ENCODE data around the gene NIN.

Gene NIN

GRCh38 chr14:50750323-50750722 lies 80.6 kb downstream of the NIN start:
- H3K4me1 Mint-ChIP-seq (ENCODE audit: low read depth), result peaks cover 21% of the 10 kb centered on the region
- H3K9me3 Mint-ChIP-seq, result no peaks in the 10 kb centered on the region
- no peak overlapping the region for H3K27ac Mint-ChIP-seq
- H3K36me3 Mint-ChIP-seq (ENCODE audit: low read depth), result peaks cover 73% of the 10 kb centered on the region
- no peak overlapping the region for H3K4me3 Mint-ChIP-seq
- no peaks in the 10 kb centered on the region for H3K27me3 Mint-ChIP-seq

DNA sequence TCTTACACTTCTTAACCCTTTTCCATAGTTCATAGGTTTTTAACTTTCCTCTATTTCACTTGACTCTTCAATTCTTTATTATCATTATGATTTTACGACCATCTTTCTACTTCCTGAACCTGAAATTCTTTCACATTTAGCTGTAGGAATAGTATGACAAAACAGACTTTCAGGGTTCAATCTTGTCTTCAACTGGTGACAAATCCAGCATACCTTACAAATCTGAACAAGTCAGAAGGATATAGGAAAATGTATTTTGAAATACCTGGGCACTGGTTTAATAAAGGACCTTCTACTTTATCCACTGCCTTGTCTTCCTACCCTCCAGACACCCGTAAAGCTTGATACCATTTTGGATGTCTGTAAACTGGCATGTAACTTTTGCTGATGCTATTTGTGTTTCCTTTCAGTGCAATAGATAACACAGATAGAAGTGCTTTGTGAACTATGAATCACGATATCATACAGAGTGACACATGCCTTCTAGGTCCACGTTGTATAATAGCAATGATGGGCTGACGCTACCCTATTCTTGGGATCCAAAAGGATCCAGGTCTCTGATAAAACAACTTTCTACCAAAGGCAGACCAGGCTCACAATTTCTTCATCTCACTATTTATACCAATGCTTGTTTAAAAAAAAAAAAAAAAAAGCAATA lies 85.4 kb downstream of the NIN start:
- Mint-ChIP-seq H3K9me3 (no peaks in the 10 kb centered on the region), H3K36me3 (ENCODE audit: low read depth) (peaks cover 71% of the 10 kb centered on the region), H3K4me3 (no peak overlapping the region), H3K27ac (no peak overlapping the region), H3K4me1 (ENCODE audit: low read depth) (peaks cover 28% of the 10 kb centered on the region), H3K27me3 (no peaks in the 10 kb centered on the region)

GRCh38 chr14:50744231-50744630 lies 86.7 kb downstream of the NIN start:
- Mint-ChIP-seq H3K4me1 (ENCODE audit: low read depth) (peaks cover 36% of the 10 kb centered on the region), H3K9me3 (no peaks in the 10 kb centered on the region), H3K4me3 (no peak overlapping the region), H3K27me3 (no peaks in the 10 kb centered on the region), H3K27ac (peak overlapping the region; percentile 19), H3K36me3 (ENCODE audit: low read depth) (peaks cover 64% of the 10 kb centered on the region)

- Mint-ChIP-seq H3K4me3 (no peak overlapping the region), H3K36me3 (ENCODE audit: low read depth) (peaks cover 56% of the 10 kb centered on the region), H3K27ac (peak overlapping the region; percentile 50), H3K9me3 (no peaks in the 10 kb centered on the region), H3K4me1 (ENCODE audit: low read depth) (peaks cover 43% of the 10 kb centered on the region), H3K27me3 (no peaks in the 10 kb centered on the region)
Measured at GRCh38 chr14:50741567-50741966, 89.4 kb downstream of the NIN start.

GRCh38 chr14:50740856-50741255 lies 90.1 kb downstream of the NIN start:
- Mint-ChIP-seq H3K27ac (peak overlapping the region; percentile 83), H3K9me3 (no peaks in the 10 kb centered on the region), H3K27me3 (no peaks in the 10 kb centered on the region), H3K4me1 (ENCODE audit: low read depth) (peaks cover 47% of the 10 kb centered on the region), H3K4me3 (peak overlapping the region; percentile 5), H3K36me3 (ENCODE audit: low read depth) (peaks cover 53% of the 10 kb centered on the region)

- Mint-ChIP-seq H3K27me3 (no peaks in the 10 kb centered on the region), H3K9me3 (no peaks in the 10 kb centered on the region), H3K4me3 (no peak overlapping the region), H3K27ac (no peak overlapping the region), H3K36me3 (ENCODE audit: low read depth) (peaks cover 65% of the 10 kb centered on the region), H3K4me1 (ENCODE audit: low read depth) (peaks cover 47% of the 10 kb centered on the region)
Measured at GRCh38 chr14:50739186-50739585, 91.8 kb downstream of the NIN start.

- H3K27me3 Mint-ChIP-seq, result no peaks in the 10 kb centered on the region
- peaks cover 68% of the 10 kb centered on the region for H3K36me3 Mint-ChIP-seq (ENCODE audit: low read depth)
- no peak overlapping the region for H3K4me3 Mint-ChIP-seq
- peaks cover 47% of the 10 kb centered on the region for H3K4me1 Mint-ChIP-seq (ENCODE audit: low read depth)
- H3K27ac Mint-ChIP-seq, result peak overlapping the region; percentile 28
- no peaks in the 10 kb centered on the region for H3K9me3 Mint-ChIP-seq
Measured at GRCh38 chr14:50736932-50737419, 94.0 kb downstream of the NIN start.

DNA sequence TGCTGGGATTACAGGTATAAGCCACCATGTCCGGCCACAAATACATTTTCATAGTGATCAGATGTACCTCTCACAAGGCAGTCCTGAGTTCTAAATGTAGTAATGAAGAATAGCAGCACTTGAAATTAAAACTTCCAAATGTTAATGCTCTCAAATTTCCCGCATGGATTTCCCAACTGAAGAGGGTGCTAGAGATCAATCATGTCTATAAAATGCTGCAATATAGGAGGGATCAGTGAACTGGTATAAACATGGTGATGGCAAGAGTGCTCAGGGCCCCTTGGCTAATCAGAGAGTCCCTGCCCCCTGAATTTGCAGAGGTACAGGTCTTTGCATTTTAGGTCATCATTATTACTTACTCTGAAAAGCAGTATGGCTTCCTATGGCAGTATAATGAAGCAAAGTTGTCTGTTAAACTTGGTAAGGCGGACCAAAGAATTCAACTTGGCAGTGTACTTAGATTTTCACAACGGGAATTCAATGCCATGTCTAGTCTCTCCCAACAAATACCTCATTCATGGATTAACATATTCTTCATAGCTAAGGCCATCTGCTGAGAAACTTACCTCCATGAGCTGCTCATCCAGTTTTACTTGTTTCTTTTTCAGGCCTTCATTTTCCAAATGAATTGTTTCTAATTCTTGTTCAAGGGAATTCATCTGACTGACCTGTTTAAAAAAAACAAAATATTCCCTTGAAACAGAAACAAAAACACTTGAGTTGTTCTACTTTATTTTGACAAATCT lies 95.8 kb downstream of the NIN start:
- Mint-ChIP-seq H3K27ac (no peak overlapping the region), H3K4me3 (no peak overlapping the region), H3K36me3 (ENCODE audit: low read depth) (peaks cover 70% of the 10 kb centered on the region)

GRCh38 chr14:50733494-50733893 lies 97.5 kb downstream of the NIN start:
- Mint-ChIP-seq H3K27ac (no peak overlapping the region), H3K36me3 (ENCODE audit: low read depth) (peaks cover 76% of the 10 kb centered on the region), H3K4me3 (no peak overlapping the region), H3K27me3 (no peaks in the 10 kb centered on the region), H3K9me3 (no peaks in the 10 kb centered on the region), H3K4me1 (ENCODE audit: low read depth) (peaks cover 18% of the 10 kb centered on the region)

More for the DNA sequence above, 95.8 kb downstream of the NIN start:
- Mint-ChIP-seq H3K27me3 (no peaks in the 10 kb centered on the region), H3K4me1 (ENCODE audit: low read depth) (peaks cover 32% of the 10 kb centered on the region), H3K9me3 (no peaks in the 10 kb centered on the region)

GRCh38 chr14:50728836-50729235 lies 102.1 kb downstream of the NIN start:
- Mint-ChIP-seq H3K27me3 (no peaks in the 10 kb centered on the region), H3K27ac (no peak overlapping the region), H3K4me3 (no peak overlapping the region), H3K4me1 (ENCODE audit: low read depth) (peaks cover 37% of the 10 kb centered on the region), H3K36me3 (ENCODE audit: low read depth) (peaks cover 89% of the 10 kb centered on the region), H3K9me3 (no peaks in the 10 kb centered on the region)

DNA sequence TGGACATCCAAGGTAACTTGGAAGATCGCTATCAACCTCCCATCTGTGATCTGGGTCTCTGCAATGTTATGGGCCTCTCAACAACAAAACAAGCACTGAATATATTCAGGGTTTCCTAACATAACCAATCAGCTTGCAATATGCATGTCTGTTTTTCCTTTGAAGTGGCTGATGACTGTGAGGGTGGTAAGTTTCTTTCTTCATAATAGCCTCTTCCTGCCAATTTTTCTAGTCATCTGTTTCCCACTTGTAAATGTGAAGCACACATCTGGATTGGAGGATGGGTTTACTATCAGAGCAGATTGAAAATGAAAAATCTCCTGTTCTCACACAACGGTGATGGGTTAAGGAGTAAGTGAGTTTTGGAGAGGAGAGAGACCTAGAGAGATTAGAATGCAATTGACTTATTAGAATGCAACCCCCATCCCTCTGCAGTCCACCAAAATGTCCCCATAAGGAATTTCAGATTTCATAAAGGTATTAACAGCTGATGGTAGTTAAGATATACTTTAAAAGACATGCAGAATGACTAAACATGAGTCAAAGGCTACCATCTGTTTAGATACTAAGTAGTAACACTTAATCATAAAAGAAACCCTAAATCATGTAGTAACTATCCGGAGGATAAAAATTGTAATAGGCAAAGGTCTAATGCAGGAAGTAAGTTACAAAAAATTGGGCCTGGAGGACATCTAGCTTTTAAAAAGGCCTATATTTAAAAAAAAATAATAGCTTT lies 104.4 kb downstream of the NIN start:
- H3K9me3 Mint-ChIP-seq, result no peaks in the 10 kb centered on the region
- H3K27ac Mint-ChIP-seq, result peak overlapping the region; percentile 86
- H3K4me3 Mint-ChIP-seq, result peak overlapping the region; percentile 69
- peaks cover 87% of the 10 kb centered on the region for H3K36me3 Mint-ChIP-seq (ENCODE audit: low read depth)
- no peaks in the 10 kb centered on the region for H3K27me3 Mint-ChIP-seq
- H3K4me1 Mint-ChIP-seq (ENCODE audit: low read depth), result peaks cover 37% of the 10 kb centered on the region

DNA sequence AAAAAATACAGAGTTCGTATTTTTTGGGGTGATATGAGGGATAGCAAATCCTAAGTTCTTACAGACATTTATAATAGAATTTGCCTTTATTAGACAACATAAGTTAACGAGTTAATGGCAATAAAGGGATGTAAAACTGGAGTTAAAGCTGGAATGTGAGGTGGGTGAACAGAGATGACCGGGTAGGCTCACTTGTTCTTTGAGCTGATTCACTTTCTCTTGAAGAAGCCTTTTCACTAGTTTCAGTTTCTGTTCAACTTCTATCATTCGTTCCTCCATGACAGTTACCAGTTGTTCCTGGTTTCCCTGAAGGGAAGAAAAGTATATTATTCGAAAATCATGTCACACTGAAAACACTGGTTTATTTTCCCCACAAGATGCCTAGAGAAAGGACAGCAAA lies 105.2 kb downstream of the NIN start:
- H3K36me3 Mint-ChIP-seq (ENCODE audit: low read depth), result peaks cover 83% of the 10 kb centered on the region
- H3K27ac Mint-ChIP-seq, result peak overlapping the region; percentile 86
- H3K4me3 Mint-ChIP-seq, result peak overlapping the region; percentile 69
- no peaks in the 10 kb centered on the region for H3K27me3 Mint-ChIP-seq
- peaks cover 37% of the 10 kb centered on the region for H3K4me1 Mint-ChIP-seq (ENCODE audit: low read depth)
- H3K9me3 Mint-ChIP-seq, result no peaks in the 10 kb centered on the region

DNA sequence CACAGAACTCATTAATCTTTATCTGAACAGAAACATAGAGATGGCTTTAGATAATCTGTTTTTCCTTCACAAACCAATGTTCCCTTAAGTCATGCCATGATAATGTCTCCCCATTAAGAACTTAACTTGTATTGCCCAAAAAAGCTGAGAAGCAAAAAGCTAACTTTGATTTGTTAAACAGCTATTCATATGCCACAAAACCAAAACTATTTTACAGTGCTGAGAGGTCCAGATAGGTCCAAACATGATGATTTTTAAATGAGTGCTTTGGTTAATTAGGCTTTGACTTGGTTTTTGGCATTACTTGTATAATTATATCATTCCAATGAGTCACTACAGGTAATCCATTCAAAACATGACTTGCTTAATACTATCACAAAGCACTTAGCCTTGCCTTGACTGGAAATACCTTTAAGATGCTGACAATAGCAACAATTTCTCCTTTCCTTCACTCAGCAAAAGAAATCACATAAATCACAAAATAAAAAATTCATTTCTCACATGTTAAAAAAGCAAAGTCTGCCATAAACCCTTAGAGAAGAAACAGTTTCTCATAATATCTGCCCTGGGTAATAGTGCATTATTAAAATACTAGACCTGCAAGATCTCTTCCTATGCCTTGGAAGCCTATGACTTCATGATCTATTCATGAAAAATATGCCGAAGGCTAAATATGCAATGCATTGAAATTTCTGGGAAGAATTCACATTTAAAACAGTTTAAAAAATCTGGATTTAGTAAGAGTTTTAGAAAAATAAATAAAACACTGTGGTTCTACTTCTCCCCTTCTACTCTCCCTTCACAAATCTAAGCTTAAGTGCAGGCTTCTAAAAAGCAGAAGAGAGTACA lies 110.8 kb downstream of the NIN start:
- Mint-ChIP-seq H3K36me3 (ENCODE audit: low read depth) (peaks cover 34% of the 10 kb centered on the region), H3K27ac (no peak overlapping the region), H3K4me3 (no peak overlapping the region), H3K27me3 (no peaks in the 10 kb centered on the region), H3K9me3 (no peaks in the 10 kb centered on the region), H3K4me1 (ENCODE audit: low read depth) (peaks cover 8% of the 10 kb centered on the region)

GRCh38 chr14:50718949-50719348 lies 112.0 kb downstream of the NIN start:
- Mint-ChIP-seq H3K27ac (no peak overlapping the region), H3K4me1 (ENCODE audit: low read depth) (no peaks in the 10 kb centered on the region), H3K4me3 (no peak overlapping the region), H3K27me3 (no peaks in the 10 kb centered on the region), H3K36me3 (ENCODE audit: low read depth) (peaks cover 22% of the 10 kb centered on the region), H3K9me3 (no peaks in the 10 kb centered on the region)

Data from stimulated activated naive CD8-positive, alpha-beta T cell treated with anti-CD3 and anti-CD28 coated beads, Interleukin-15, Interleukin-2, amounts not matched to agents 100 ng/mL and 50 ng/mL, for 24 hours (primary cell).